ENCODE measurements around the gene MAGEH1.

The MAGEH1 gene

DNA sequence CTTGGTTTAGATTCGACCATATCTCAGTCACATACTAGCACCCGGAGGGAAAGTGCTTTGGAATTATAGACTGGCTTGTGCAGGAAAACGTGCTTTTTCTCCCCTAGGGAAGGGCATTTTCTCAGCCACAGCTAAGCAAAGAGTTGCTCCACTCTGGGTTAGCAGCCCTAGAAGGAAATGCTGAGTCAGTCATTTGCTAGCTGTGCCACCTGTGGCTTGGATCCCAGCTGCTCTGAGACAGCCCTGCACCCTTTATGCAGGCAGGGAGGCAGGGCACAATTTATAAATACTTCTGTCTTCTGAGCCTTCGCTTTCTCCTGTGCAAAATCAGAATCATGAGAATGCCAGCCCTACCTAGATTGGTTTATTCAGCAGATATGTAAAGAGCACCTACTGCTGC is 39.0 kb downstream of the MAGEH1 start:
- no peak for DNase-seq (ENCODE audit: low spot score)

All from hematopoietic multipotent progenitor cell treated with erythropoietin and hydrocortisone succinate and interleukin-3 and kit ligand, for 15 days (in vitro differentiated cells).